Prostate gland (tissue), 2 donors: ENCODE data around the gene POTEH.
"Not testable (repeated sequence)": the region's sequence is repeated elsewhere in the genome, so short reads cannot be mapped to it uniquely, and the experiment has no call there.

Experiments used
- CTCF ChIP-seq, 4 experiments: fragments of 200-600 bp in 2 of 4; fragments of 450-650 bp in 2 of 4; sonication (generic) in 2 of 4; IDR thresholded peaks; 1 replicate in 3 of 4; 2 replicates in 1 of 4; pipeline ENCODE4 v1.5.1; 2016 to 2019; ENCODE audit warnings: antibody characterized with exemption in 4 of 4, mild to moderate bottlenecking in 2 of 4, moderate library complexity in 2 of 4
- POLR2A ChIP-seq: fragments of 450-650 bp; IDR thresholded peaks from one replicate; pipeline ENCODE4 v1.6.1; 2016; ENCODE audit warnings: antibody characterized with exemption, mild to moderate bottlenecking
- POLR2AphosphoS5 ChIP-seq: sonication (generic); formaldehyde crosslinking; IDR thresholded peaks from one replicate; pipeline ENCODE4 v1.6.1; 2017; ENCODE audit warnings: antibody characterized with exemption

- not testable (repeated sequence) for TF ChIP-seq CTCF (IDR thresholded peaks at IDR 0.05); POLR2A; POLR2AphosphoS5
Observed at GRCh38 chr22:15679702-15680101, 10.1 kb upstream of the POTEH start.
